Activated T-cell treated with anti-CD3 and anti-CD28 coated beads, Interleukin-2, amount 50 U/mL, for 48 hours (primary cell): ENCODE results near the gene DYNLT4.
A peak's percentile ranks its signal among the peaks of the same experiment; 100 is the strongest.
"Not testable (repeated sequence)": the region's sequence is repeated elsewhere in the genome, so short reads cannot be mapped to it uniquely, and the experiment has no call there.

Source experiments
- DNase-seq, 2 experiments: peaks; one replicate each; pipeline ENCODE4 v3.0.0-alpha.2; 2020

The DYNLT4 gene, protein sequence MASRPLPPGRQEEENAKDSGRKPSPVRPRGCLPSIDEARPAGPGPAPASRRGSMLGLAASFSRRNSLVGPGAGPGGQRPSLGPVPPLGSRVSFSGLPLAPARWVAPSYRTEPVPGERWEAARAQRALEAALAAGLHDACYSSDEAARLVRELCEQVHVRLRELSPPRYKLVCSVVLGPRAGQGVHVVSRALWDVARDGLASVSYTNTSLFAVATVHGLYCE

DNA sequence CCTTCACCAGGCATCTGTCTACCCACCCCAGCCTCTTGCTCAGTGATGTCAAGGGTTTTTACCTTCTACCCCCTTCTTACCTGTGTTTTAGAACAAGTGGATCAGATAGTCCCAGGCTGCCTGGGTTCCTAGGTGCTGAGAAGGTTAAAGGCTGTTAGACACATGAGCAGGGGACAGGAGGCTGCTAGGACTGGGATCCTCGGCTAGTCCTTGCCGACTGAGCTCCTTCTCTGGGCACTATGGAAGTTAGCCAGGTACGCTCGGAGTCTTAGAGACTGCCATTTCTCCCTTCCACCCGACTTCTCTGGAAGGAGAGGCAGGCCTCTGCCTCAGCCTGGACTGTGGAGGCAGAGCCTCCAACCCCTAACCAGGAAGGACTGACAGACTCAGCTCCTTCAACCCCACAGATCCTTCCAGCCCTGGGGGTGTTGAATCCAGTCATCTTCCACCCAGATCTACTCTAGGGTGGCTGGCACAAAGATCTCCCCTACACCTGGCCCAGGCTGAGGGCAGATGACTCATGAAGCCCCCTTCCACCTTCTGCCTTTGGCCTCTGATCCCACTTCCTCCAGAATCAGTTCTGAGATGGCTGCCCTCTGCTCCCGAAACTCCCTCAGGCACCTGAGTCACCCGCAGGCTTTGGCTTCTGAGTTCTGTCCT, at the start of gene DYNLT4:
Gene DYNLT4, minus strand, starts transcription at position 648 of the 660 bp plus-strand sequence. CDS start 683 bp downstream, outside the sequence.
- DNase-seq = no peak

DNA sequence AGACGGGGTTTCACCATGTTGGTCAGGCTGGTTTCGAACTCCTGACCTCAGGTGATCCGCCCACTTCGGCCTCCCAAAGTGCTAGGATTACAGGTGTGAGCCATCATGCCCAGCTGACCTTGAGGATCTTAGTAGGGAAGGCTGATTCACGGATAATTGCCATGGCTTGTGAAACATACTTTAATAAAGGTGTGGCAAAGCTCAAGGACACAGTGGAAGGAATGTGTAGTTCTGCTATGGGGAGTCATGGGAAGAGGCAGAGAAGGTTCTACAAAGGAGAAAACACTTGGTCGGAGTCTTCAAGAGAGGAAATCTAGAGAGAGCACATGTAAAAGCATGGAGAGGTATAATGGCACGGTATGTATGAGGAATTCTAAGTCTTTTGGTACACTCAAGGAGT, 48.6 kb upstream of the DYNLT4 start:
- DNase-seq = no peak

DNA sequence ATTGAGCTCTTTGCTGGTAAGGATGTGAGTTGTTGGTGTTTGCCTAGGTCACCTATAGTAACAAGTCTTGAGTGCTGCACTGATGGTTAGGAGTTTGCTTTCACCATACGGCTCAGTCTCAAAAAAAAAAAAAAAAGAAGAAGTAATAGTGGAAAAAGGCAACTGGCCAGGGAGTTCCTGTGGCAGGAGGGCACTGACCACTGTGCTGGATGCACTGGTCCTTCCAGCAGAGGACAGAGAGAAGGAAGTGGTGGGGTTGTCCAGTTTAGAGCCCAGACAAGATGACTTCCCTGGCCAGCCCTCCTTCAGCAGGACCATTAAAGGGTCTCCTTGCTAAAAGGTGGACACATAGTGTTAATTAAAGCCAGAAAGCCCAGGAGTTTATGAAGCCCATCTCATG, 47.8 kb upstream of the DYNLT4 start:
- no peak for DNase-seq

DNA sequence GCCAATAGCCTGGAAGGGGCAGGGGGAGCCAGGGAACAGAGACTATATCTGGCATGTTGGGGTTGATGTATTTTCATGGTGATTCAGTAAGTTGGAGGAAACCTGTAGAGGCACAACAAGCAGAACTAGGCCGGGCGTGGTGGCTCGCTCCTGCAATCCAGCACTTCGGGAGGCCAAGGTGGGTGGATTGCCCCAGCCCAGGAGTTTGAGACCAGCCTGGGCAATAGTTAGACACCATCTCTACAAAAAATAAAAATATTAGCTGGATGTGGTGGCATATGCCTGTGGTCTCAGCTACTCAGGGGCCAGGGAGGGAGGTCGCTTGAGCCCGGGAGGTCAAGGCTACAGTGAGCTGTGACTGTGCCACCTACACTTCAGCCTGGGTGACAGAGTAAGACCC, 46.0 kb upstream of the DYNLT4 start:
- DNase-seq = no peak

DNA sequence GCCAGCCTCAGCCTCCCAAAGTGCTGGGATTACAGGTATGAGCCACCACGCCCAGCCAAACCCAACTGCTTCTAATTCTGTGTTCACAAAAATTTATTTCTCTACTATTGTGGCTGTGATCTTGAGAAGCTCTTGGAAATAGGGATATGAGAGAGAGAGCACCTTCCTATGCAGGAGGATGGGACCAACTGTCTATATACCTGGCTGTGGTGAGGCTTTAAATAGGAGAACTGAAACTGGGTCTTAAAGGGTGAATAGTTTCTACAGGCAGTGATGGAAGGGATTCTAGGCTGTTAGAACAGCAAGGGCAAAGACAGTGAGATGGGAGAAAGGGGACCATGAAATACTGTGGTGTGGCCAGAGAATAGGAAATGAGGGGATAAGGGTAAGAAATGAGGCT, 44.2 kb upstream of the DYNLT4 start:
- DNase-seq = no peak

DNA sequence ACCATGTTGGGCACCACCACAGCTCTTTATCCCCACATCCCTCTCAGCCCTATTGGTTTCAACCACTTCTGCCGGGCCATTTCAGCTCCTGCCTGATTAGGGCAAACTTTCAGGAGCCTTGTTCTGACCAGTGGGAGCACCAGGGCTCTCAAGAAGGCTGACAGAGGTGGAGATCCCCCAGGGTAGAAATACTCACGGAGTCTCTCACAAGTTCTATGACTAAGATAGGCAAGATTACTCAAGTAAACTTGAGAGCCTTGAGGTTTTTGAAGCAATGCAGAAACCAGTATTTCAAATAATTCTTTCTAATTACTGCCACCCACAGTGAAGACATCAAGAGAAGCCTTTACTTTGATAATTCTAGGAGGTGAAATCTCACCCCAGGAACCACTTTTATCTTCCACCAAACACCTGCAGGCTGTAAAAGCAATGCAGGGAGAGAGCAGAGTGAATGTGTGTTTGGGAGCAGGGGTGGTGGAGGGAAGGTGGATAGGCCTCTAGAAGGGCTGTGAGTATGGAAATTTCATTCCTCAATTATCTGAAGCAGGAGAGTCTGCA, 42.5 kb upstream of the DYNLT4 start:
- DNase-seq = no peak

DNA sequence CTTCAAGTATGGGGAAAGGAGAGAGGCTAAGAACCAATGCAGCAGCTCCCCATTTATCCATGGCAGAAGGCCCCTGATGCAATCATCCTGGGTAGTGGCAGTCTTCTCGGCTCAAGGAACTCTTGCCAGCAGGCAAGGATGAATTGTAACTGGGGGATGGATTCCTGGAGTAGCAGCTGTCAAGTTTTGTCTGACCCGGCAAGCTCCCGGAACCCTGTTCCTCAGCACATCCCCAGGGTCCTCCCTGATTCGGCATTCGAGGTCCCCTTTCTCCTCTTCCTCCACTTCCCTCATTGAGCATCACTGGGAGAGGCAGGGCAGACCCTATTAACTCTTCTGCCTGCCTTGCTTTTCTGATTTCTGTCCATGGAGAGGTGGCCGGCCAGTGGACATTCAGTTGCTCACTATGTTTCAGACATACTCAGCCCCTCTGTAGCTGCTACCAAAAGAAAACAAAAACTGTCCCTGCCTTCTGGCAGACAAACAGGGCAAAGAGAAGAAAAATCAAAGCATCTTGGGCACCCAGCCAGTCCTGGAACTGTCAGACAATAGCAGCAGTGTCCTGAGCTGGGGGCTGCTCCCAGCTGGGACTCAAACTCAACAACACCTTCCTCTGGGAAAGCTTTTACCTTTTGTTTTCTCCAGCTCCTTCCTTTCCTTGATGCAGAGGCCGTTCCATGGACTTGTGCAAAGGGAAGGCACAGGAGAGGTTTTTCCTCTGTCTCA, 41.5 kb upstream of the DYNLT4 start:
- DNase-seq = no peak

DNA sequence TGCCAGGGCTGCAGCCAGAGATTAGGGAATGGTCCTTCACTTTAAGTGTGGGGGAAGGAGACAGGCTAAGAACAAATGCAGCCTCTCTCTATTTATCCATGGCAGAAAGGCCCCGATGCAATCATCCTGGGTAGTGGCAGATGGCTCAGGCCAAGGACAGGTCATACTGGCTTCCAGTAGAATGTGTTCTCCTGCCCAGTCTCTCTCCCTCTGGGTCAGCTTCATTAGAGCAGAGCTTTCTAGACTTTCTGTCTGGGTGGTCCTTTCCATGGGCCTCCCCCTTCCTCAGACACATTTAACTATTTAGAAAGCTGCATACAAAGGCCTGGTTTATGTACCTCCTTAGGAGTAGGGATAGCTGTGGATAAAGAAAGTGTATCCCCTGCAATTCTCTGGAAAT, 40.7 kb upstream of the DYNLT4 start:
- DNase-seq = no peak

DNA sequence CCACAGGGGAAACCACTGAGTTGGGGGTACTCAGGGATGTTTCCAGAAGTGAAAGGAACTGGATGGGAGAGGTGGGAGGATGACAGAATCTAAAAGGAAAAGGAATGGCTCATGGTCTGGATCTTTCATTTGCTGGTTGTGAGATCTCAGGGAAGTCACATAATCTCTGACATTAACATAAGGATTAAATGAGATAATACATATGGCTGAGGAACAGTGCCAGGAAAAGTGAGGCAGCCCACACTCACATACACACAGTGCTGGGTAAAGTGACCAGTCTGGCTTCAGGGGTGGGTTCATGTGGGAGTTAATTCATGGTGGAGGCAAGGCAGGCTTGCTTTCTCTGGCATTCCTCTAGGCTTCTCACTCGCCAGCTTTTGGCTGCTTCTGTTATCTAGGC, 39.8 kb upstream of the DYNLT4 start:
- no peak for DNase-seq

DNA sequence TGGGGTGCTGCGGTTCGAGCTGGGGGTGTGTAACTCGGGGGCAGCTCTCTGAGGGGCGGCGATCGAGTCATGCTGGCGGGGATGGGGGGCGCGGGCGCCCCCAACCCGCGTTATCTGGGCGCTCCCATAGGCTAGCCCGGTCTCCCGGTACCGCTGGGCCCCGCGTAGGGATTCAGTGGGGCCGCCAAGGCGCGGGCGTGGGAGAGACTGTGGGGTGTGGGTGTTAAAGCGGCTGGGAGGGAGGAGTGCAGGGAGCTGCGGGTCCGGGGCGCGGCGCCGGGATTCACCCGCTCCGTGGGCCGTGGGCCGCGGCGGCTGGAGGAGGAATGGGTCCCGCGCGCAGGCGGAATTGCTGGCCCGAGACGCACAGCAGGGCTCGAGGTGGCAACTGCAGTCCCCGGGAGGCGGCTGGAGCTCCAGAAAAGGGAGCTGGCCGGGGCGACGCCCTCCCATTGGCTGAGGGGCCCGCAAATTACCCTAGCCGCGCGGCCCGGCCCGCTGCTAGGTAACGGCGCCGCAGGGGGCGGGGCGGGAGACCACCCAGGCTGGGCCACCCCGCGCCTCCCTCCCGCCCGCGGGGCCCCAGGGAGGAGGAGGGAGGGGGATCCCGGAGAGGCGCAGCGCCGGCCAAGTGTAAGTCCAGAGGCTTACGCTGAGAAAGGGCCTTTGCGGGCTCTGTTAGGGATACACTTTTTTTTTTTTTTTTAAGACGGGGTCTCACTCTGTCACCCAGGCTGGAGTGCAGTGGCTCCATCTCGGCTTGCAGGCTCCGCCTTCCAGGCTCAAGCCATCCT, 35.9 kb upstream of the DYNLT4 start, which contains the start of gene PTCH2:
Gene PTCH2, minus strand, starts transcription at position 392 of the 794 bp plus-strand sequence. Its CDS starts 321 bp downstream, at position 71.
- peak; percentile 38 to 50 for DNase-seq

DNA sequence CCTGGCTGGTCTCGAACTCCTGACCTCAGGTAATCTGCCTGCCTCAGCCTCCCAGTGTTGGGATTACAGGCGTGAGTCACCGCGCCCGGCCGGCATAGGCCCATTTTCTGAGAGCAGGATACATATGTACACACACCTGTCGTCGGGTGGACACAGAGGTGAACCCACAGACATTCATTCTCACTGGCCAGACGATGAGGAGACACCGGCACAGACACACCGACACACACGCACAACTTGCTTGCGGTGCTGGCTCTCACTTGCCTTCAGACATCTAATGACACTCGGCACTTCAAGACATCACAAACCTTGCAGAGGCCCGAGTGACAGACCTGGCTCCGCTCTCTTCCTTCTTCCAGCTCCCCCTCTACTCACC, 35.3 kb upstream of the DYNLT4 start:
- DNase-seq = no peak

DNA sequence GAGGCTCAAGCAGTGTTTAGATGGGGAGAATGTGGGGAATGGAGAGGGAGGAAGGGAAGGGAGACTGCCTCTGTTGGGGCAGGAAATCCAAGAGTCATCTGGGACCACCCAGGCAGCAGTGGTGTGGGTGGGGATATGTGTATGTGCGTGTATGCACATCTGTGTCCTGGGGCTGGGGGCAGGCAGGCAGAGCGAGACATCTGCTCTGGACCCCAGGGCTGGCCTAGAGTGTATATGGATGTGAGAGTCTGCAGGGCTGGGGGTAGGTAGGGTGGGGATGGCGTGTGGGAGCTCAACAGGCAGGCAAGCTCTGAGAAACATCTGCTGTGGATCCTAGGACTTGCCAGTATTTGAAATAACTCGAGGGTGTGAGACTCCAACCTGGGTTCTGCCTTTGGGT, 32.4 kb upstream of the DYNLT4 start:
- no peak for DNase-seq

DNA sequence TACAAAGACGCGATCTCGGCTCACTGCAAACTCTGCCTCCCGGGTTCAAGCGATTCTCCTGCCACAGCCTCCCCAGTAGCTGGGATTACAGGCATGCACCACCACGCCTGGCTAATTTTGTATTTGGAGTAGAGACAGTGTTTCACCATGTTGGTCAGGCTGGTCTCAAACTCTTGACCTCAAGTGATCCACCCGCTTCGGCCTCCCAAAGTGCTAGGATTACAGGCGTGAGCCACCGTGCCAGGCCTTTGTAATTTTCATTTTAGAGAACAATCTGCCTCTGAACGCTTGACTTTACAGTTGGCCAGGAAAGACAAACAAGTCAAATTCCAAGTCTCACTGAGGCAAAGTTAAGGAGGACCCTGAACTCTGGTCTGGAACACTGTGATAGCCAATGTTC, 31.1 kb upstream of the DYNLT4 start:
- not testable (repeated sequence) for DNase-seq

DNA sequence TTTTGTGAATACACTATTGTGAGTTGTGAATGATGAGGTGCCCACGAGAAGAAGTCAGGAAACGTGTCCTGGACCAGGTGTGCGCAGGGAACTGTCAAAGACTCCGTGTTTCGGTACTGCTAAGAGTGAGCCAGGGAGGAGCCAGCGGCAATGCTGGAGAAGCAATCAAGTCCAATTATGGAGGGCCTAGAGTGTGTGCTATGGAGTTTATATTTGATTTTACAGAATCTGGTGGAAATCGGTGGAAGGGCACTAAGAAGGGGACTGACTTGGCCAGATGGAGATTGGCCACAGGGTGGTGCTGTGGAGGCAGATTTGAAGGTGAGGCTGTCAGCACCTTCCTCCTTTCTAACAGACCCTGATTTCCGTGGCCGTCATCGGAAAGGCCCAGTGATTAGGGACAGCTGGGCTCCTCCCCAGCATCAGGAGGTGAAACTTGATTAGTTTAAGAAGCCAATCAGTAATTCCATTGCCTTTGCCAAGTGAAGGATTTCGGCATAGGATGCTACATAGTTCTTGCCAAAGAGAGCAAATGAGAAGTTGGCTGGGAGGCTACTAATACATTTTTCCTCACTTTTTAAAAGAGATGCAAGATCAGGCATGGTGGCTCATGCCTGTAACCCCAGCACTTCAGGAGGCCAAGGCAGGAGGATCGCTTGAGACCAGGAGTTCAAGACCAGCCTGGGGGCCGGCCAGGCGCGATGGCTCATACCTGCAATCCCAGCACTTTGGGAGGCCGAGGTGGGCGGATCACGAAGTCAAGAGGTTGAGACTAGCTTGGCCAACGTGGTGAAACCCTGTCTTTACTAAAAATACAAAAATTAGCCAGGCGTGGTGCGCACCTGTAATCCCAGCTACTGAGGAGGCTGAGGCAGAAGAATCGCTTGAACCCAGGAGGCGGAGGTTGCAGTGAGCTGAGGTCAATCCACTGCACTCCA, 28.9 kb upstream of the DYNLT4 start:
- DNase-seq = peak; percentile 92

DNA sequence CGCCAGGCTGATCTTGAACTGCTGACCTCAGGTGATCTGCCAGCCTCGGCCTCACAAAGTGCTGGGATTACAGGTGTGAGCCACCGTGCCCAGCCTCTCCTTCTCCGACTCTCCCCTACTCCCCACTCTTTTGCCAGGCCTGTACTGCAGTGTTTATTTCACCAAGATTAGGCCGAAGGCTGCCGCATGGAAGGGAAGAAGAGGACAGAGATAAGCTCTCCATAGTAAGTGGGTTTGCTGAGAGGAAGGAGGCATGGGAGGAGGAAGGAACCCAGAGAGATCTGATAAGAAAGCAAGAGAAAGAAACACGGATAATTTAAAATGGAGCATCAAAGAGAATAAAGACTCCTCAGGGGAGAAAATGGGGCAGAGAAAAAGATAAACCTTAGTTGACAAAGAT, 27.2 kb upstream of the DYNLT4 start:
- DNase-seq = no peak

DNA sequence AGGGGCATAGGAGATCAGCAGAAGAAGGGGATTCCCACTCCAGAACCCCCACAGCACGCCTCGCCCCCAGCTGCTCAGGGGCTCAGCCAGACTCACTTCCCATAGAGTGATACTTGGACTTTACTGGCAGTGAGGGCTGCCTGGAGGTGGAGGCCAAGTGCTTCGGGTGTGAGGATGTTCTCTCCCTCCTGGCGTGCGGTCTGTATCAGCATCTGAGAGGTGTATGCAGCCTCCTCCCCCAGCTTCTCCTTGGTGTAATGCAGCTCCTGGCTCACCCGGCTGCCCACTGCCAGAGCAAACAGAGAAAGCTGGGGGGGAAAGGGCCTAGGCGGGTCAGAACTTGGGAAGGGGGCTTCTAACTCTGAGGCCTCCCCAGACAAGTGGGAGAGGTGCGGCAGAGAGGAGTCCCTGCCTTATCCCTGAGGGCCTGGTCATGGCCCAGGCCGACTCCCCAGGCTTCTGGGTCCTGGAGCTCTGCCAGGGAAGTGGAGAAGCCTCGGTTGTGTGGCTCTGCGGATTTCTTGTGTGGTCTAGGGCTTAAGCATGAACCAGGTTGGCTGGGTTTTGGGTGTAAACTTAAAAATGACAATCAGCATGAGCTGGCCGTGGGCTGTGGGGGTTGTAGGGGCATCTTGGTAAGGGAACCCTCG, 25.0 kb upstream of the DYNLT4 start:
- no peak for DNase-seq

DNA sequence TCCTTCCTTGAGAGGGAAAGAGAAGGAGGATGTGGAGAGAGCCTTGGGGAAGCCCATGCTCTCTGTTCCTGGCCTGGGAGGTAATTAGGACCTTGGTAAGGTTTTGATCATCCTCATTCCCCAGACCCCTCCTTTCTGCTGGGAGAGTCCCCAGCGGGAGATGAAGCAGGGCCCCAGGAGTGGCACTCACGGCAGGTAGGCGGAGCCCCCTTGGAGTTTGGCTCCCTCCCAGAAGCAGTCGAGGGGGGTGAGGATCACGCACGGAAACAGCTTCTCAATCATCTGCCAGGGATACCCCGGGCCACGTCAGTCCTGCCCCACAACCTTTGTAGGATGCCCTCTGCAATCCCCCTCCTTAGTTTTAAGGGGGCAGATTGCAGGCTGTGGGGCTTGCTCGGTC, 24.4 kb upstream of the DYNLT4 start:
- DNase-seq = no peak

DNA sequence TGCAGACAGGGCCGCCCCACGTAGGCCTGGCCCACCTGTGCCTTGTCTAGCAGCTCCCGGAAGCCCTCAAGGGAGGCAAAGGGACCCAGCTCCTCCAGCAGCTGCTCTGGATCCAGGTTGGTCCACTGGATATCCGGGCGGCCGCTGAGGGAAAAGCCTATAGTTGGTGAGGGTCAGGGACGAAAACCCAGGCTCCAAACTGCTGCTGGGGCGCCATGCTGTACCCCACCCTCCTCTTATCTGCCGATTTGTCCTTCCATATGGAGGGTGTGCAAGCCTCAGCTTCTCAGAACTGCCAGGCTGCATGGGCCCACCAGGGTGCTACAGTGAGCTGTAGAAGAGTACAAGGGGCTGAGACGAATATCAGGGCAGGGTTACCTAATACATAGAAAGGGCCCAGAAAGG, 23.8 kb upstream of the DYNLT4 start:
- DNase-seq = no peak

DNA sequence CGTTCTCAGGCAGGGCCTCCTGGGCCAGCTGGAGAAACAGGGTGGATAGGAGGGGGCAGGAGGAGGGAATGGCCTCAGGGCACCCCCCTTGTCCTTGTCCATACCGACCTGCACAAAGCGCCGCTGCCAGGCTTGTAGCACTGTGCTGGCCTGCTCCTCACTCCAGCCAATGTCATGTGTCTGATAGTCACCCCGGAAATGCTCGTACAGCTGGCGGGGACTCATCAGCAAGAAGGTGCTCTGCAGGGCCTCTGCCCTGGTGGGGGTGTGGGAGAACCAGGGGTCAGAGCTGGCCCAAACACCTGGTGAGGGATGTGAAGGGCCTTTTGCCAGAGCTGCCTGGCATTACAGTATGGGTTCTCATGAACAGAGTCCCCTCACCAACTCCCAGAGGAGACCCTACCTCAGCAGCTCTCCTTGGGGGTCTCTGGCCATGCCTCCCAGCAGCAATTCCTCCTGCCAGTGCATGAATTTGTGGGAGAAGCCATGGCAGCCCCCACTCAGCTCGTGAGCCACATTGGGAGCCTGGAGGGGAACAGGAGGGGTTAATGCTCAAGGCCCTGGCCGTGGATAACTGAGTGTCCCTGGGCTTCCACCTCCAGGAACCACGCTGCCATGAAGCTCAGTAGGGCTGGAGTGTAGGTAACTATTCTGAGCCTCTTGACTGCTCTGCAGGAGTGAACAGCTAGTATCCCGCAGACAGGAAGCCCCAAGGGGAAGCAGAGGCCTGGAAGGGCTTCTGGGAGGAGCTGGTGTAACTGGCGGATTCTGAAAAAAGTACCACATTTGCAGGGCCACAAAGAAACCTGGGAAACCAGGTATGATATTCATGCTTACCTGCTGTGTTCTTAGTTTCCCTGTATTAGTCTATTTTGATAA, 22.6 kb upstream of the DYNLT4 start:
- no peak for DNase-seq

DNA sequence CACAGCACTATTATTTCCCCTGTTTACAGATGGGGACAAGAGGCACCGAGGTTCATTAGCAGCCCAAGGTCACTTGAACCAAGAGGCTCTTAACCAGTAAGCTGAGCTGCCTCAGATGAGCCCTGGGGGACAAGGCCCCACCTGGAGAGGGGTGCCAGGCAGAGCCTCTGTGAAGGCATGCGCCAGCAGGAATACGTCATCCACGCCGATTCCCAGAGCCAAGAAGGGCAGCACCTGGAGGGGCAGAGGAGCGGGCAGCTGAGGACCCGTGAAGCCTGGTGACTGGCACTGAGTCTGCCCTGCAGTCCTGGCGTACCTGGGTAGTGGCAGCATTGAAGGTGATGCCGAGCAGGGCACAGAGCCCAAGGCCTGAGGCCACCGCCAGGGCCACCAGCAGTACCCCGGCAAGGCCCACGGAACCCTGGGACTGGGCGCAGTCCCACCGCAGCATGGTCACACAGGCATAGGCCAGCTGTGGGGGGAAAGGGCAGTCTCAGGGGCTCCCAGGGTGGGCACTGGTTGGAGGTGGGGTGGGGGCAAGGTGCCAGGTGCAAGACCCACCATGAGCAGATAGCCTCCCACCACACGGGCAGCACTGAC, 21.8 kb upstream of the DYNLT4 start:
- DNase-seq = no peak
